WERI-Rb-1 (cell line): Measurements from ENCODE around the gene C13orf46.
"Not testable (repeated sequence)": the region's sequence is repeated elsewhere in the genome, so short reads cannot be mapped to it uniquely, and the experiment has no call there.

Experiments used
- DNase-seq: peaks from one replicate; pipeline ENCODE4 v3.0.0-alpha.2; 2020
- H3K27ac ChIP-seq: fragments of 250-450 bp; sonication (Bioruptor Pico); 2 replicates; pipeline ENCODE4 v1.5.1; 2020; ENCODE audit warnings: mild to moderate bottlenecking, moderate library complexity
- H3K27me3 ChIP-seq: fragments of 250-450 bp; sonication (Bioruptor Pico); 2 replicates; pipeline ENCODE4 v1.5.1; 2021; ENCODE audit warnings: mild to moderate bottlenecking, low read depth, moderate library complexity; ENCODE audit not compliant: insufficient read depth, severe bottlenecking
- H3K36me3 ChIP-seq: fragments of 250-450 bp; sonication (Bioruptor Pico); 2 replicates; pipeline ENCODE4 v1.5.1; 2020; ENCODE audit warnings: mild to moderate bottlenecking, moderate library complexity
- H3K4me3 ChIP-seq: 2 replicates; pipeline ENCODE4 v1.5.1; 2011; ENCODE audit warnings: low read depth, mild to moderate bottlenecking, control low read depth, low read length
- H3K9me3 ChIP-seq: fragments of 250-450 bp; sonication (Bioruptor Pico); 2 replicates; pipeline ENCODE4 v1.5.1; 2021; ENCODE audit warnings: mild to moderate bottlenecking, moderate library complexity; ENCODE audit not compliant: severe bottlenecking
- TF ChIP-seq, protein P1 (sequence below): IDR thresholded peaks from 2 replicates; pipeline ENCODE4 v1.5.1; 2011; ENCODE audit warnings: low read depth, mild to moderate bottlenecking, control low read depth, inconsistent platforms, low read length

The C13orf46 gene

DNA sequence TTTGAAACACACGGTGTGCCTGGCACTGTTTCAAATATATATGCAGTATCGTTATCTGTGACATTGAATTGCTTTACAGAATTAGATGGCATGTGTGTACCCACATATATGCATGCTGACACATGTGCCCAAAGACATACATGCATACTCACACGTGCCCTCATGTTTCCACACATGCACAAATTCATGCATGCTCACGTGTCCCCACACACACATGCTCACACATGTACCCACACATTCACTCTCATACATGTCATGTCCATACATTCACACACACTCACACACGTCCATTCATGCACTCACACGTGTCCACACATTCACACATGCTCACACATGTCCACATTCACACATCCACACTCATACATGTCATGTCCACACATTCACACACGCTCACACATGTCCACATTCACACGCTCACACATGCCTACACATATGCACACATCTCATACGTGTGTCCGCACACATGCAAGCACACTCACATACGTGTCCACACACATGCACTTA, 17.9 kb upstream of the C13orf46 start:
- H3K36me3 ChIP-seq = peaks cover 16% of the 10 kb centered on the region
- TF ChIP-seq, protein P1, sequence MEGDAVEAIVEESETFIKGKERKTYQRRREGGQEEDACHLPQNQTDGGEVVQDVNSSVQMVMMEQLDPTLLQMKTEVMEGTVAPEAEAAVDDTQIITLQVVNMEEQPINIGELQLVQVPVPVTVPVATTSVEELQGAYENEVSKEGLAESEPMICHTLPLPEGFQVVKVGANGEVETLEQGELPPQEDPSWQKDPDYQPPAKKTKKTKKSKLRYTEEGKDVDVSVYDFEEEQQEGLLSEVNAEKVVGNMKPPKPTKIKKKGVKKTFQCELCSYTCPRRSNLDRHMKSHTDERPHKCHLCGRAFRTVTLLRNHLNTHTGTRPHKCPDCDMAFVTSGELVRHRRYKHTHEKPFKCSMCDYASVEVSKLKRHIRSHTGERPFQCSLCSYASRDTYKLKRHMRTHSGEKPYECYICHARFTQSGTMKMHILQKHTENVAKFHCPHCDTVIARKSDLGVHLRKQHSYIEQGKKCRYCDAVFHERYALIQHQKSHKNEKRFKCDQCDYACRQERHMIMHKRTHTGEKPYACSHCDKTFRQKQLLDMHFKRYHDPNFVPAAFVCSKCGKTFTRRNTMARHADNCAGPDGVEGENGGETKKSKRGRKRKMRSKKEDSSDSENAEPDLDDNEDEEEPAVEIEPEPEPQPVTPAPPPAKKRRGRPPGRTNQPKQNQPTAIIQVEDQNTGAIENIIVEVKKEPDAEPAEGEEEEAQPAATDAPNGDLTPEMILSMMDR = no peak
- H3K4me3 ChIP-seq = no peak overlapping the region

GRCh38 chr13:113991191-113991669, 17.4 kb upstream of the C13orf46 start:
- H3K9me3 ChIP-seq = peaks cover 8% of the 10 kb centered on the region
- no peaks in the 10 kb centered on the region for H3K27me3 ChIP-seq
- H3K4me3 ChIP-seq = no peak overlapping the region
- H3K36me3 ChIP-seq = peaks cover 12% of the 10 kb centered on the region
- no peak overlapping the region for H3K27ac ChIP-seq
- TF ChIP-seq, protein P1 = no peak
- no peak for DNase-seq

More for the DNA sequence above, 17.9 kb upstream of the C13orf46 start:
- H3K9me3 ChIP-seq = peaks cover 8% of the 10 kb centered on the region
- no peak overlapping the region for H3K27ac ChIP-seq
- H3K27me3 ChIP-seq = no peaks in the 10 kb centered on the region
- DNase-seq = no peak

GRCh38 chr13:113990321-113990837, 16.5 kb upstream of the C13orf46 start:
- no peak overlapping the region for H3K4me3 ChIP-seq
- DNase-seq = no peak
- H3K27ac ChIP-seq = no peak overlapping the region
- H3K36me3 ChIP-seq = peaks cover 11% of the 10 kb centered on the region
- no peaks in the 10 kb centered on the region for H3K27me3 ChIP-seq
- TF ChIP-seq, protein P1 = no peak
- H3K9me3 ChIP-seq = peaks cover 8% of the 10 kb centered on the region

DNA sequence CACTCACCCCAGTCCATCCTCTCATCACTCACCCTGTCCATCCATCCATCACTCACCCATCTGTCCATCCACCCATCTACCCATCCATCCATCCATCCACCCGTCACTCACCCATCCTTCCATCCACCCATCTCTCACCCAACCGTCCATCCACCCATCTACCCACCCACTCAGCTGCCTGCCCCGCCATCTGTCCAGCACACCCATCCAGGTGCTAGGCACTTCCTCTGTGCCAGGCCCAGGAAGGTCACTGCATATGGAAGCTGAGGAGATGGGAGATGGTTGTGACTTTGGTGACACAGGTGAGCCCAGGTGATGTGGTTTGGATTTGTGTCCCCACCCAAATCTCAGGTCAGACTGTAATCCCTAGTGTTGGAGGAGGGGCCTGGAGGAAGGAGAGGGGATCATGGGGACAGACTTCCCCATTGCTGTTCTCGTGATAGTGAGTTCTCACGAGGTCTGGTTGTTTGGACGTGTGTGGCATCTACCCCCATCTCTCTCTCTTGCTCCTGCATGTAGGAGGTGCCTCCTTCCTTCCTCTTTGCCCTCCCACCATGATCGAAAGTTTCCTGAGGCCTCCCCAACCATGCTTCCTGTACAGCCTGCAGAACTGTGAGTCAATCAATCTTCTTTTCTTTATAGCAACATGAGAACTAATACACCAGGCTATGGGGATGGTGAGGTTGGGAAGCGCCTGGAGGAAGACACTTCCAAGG, 15.9 kb upstream of the C13orf46 start:
- Histone ChIP-seq H3K4me3 (no peak overlapping the region), H3K36me3 (peaks cover 11% of the 10 kb centered on the region), H3K27me3 (no peaks in the 10 kb centered on the region), H3K9me3 (peaks cover 8% of the 10 kb centered on the region), H3K27ac (no peak overlapping the region)
- TF ChIP-seq, protein P1 = no peak
- DNase-seq = no peak

DNA sequence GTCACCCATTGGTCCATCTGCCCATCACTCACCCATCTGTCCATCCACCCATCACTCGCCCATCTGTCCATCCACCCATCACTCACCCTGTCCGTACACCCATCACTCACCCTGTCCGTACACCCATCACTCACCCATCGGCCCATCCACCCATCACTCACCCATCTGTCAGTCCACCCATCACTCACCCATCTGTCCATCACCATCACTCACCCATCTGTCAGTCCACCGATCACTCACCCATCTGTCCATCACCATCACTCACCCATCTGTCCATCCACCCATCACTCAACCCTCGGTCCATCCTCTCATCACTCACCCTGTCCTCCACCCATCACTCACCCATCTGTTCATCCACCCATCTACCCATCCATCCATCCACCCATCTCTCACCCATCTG, 15.0 kb upstream of the C13orf46 start:
- not testable (repeated sequence) for H3K27me3 ChIP-seq, H3K9me3 ChIP-seq, DNase-seq, H3K27ac ChIP-seq, H3K4me3 ChIP-seq
- H3K36me3 ChIP-seq = peaks cover 11% of the 10 kb centered on the region

DNA sequence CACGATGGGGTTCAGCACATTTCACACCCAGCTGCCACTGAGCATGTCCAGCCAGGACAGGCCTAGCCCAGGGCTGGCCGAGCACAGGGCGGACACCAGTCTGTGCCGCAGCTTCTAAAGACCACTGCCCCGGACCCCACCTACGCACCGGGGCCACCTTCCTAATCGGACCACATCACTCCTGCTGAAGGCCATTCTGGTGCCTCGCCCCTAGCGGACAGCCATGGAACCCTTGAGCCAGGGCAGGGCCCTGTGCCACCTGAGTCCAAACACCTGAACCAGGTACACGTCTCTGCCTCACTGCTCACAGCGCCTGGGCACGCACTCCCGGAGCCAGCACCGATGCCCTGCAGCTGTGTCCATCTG, 8.4 kb upstream of the C13orf46 start:
- no peak for DNase-seq
- no peak overlapping the region for H3K27ac ChIP-seq
- H3K27me3 ChIP-seq = no peaks in the 10 kb centered on the region
- H3K4me3 ChIP-seq = no peak overlapping the region
- H3K36me3 ChIP-seq = peaks cover 10% of the 10 kb centered on the region; the same call in 1 of the 2 replicates
- H3K9me3 ChIP-seq = no peaks in the 10 kb centered on the region
- TF ChIP-seq, protein P1 = no peak
